Astrocyte of the spinal cord (primary cell): ENCODE results near the gene LCN10.

Experiments used
- DNase-seq: peaks from one replicate; pipeline ENCODE4 v3.0.0; 2011; ENCODE audit warnings: low read depth, low spot score
- H3K4me3 ChIP-seq: 2 replicates; pipeline ENCODE4 v1.5.1; 2011; ENCODE audit warnings: low read depth, mild to moderate bottlenecking, low read length, moderate library complexity
- in situ Hi-C: cut with HindIII; loops from 2 replicates; pipeline ENCODE4 v1.10.0; 2017; ENCODE audit warnings: low sequenced_read_pairs
- TF ChIP-seq, protein P1 (sequence below): IDR thresholded peaks from 2 replicates; pipeline ENCODE4 v1.5.1; 2012; ENCODE audit warnings: low read depth, mild to moderate bottlenecking, low read length, inconsistent platforms

The LCN10 gene

DNA sequence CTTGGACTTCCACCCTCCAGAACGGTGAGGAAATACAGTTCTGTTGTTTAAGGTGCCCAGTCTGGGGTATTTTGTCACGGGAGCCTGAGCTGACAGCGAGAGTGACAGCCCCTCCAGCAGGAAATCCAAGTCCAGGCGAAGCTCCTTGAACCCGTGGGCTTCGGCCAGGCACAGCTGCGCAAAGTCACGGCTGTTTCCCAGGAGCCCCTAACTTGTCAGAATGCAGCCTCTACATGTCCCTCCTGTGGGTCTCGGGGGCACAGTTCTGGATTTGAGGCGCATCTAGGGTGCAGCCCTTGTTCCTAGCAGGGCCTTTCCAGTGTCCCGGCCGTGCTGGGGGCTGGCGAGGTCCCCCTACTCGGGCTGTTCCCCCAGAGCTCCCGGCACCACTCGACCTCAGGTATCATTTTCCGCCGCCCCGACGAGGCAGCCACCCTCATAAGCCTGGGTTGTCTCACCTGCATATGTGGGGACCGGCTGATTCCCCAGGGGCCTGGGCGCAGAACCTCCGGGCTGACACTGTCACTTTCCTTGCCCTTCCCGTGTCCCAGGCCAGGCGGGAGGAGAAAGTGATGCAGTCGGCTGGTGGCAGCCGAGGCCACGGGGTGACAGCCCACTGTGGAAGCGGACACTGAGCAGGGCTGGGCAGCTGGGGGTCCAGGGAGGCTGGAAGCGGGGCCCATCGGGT lies 10.8 kb upstream of the LCN10 start:
- TF ChIP-seq, protein P1, sequence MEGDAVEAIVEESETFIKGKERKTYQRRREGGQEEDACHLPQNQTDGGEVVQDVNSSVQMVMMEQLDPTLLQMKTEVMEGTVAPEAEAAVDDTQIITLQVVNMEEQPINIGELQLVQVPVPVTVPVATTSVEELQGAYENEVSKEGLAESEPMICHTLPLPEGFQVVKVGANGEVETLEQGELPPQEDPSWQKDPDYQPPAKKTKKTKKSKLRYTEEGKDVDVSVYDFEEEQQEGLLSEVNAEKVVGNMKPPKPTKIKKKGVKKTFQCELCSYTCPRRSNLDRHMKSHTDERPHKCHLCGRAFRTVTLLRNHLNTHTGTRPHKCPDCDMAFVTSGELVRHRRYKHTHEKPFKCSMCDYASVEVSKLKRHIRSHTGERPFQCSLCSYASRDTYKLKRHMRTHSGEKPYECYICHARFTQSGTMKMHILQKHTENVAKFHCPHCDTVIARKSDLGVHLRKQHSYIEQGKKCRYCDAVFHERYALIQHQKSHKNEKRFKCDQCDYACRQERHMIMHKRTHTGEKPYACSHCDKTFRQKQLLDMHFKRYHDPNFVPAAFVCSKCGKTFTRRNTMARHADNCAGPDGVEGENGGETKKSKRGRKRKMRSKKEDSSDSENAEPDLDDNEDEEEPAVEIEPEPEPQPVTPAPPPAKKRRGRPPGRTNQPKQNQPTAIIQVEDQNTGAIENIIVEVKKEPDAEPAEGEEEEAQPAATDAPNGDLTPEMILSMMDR = no peak
- in situ Hi-C loops = no loop called here
- H3K4me3 ChIP-seq = no peak overlapping the region
- DNase-seq = no peak

DNA sequence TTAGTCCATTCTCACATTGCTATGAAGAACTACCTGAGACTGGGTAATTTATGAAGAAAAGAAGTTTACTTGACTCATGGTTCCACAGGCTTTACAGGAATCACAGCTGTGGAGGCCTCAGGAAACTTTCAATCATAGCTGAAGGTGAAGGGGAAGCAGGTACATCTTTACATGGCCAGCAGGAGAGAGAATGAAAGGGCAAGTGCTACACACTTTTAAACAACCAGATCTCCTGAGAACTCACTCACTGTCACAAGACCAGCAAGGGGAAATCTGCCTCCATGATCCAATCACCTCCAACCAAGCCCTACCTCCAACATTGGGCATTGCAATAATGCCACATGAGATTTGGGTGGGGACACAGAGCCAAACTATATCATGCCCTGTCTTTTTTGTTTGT lies 9.1 kb upstream of the LCN10 start:
- TF ChIP-seq, protein P1 = no peak
- in situ Hi-C loops = no loop called here
- H3K4me3 ChIP-seq = no peak overlapping the region

DNA sequence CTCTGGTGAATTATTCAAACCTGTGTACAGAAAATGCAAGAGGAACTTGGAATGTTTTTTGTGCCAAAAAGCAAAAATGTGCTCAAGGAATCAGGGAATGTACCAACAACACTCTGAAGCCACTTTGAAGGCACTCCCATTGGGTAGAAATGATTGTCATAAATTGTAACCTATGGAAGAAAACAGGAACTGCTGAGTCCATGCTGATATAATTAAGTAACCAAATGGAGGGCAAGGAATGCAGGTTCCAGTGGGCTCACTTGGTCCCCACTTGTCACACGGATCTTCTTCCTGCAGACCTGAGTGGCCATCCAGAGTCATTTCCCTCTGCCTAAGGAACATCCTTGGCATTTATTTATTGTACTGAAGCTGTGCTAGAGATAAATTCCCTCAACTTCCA lies 8.5 kb upstream of the LCN10 start:
- no peak for DNase-seq
- H3K4me3 ChIP-seq = no peak overlapping the region
- TF ChIP-seq, protein P1 = no peak
- in situ Hi-C loops = no loop called here

More for the DNA sequence above, 9.1 kb upstream of the LCN10 start:
- DNase-seq = no peak

DNA sequence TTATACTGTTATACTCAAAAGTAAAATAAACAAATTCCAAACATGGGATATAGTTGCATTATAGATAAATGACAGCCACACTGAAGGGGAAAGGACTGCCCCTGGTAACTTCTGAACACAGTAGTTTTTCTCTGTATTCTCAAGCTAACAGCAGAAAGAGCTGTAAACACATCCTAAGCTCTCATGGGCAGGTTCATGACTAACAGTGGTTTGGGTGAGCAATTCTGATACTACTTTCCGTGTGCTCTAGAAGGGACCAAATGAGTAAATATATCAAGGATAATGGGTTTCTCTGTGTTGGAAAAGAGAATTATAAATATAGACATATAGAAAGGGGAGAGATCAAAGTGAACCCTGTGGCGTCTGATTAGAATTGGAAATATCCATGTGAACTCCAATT lies 7.8 kb upstream of the LCN10 start:
- in situ Hi-C loops = no loop called here
- no peak for DNase-seq
- TF ChIP-seq, protein P1 = no peak
- no peak overlapping the region for H3K4me3 ChIP-seq

DNA sequence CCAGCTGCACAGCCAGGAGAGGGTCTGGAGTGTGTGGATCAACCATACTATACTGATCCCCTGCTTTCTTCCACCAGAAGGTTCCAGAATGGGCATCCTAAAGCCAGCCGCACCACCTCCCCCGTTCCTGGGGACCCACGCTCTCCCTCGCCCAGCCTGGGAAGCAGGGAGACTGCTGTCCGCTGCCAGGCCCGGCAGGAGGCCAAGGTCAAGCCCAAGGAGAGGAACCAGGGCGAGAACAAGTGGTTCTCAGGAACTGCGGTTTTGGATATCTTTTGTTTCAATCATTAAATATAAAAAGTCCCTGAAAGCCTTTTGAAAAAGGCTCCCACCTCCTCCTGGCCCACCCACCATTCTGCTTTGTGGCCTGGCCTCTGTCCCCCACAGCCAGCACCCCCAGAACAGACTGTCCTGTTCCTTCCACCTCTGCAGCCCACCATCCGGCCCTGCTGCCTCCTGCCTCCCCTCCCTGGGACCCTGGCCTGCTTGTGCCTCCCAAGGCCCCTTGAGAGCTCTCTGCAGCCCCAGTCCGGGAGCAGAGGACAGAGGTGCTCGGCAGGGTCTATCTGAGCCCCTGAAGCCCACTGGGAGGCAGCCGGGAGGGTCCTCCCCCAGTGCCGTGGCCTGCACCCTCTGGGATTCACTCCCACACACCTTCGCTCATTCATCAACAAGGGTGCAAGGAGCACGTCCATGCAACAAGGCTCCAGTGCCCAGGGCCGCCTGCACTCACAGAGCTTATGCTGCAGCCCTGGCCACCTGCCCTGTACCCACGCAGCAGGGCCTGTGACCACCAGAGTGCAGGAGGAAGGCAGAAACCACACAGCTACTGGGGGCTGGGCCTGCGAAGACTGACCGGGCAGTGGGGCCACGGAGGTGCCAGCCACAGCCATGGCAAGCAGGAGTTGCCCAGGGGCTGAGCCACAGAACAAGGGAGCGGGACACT lies 6.2 kb upstream of the LCN10 start:
- no peak for DNase-seq
- no peak overlapping the region for H3K4me3 ChIP-seq
- TF ChIP-seq, protein P1 = no peak
- in situ Hi-C loops = no loop called here

DNA sequence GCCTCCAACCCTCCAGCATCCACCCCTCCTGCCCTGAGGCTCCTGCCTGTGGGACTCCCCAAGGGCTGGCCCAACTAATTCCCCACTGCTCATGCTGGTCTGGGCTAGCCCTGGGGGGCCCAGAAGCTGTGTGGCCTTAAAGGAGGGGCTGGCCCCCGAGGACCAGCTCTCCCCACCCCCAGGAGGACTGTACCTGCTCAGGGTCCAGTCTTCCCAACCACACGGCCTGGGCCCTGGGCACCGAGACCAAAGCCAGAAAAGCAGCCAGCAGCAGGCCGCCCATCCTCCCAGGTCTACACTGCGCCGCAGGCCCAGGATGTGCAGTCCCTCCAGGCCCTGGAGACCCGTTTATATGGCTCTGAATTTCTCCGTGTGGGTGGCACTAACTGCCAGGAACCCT lies 5.5 kb upstream of the LCN10 start, which contains the start of gene LCN6:
TSS of gene LCN6 (minus strand) at position 325 of the 400 bp plus-strand sequence. CDS start at position 283, 42 bp downstream.
- DNase-seq = no peak
- in situ Hi-C loops = no loop called here
- TF ChIP-seq, protein P1 = no peak
- no peak within 1 kb of the TSS for H3K4me3 ChIP-seq
